Astrocyte (in vitro differentiated cells and primary cell): Measurements from ENCODE around the gene MLH1. TPM values are rescaled to one million over a fixed set of nuclear protein-coding genes. Genes with fewer than 3 reads are reported as not detected.
"Not testable (repeated sequence)": the region's sequence is repeated elsewhere in the genome, so short reads cannot be mapped to it uniquely, and the experiment has no call there.

Source experiments
- DNase-seq: peaks from one replicate; pipeline ENCODE4 v3.0.0-alpha.2; 2010; ENCODE audit warnings: low read depth
- FAIRE-seq: peaks from 2 replicates; lab custom pipeline; 2011; peaks lifted over from hg19 to GRCh38; lab: Jason Lieb, UNC
- H2AFZ ChIP-seq: 2 replicates; pipeline ENCODE4 v1.6.0; 2012; ENCODE audit warnings: low read depth, low read length, inconsistent platforms
- H3K27ac ChIP-seq: 2 replicates; pipeline ENCODE4 v1.5.1; 2011; ENCODE audit warnings: low read depth, low read length, inconsistent platforms
- H3K27me3 ChIP-seq: 2 replicates; pipeline ENCODE4 v1.6.0; 2011; ENCODE audit warnings: low read length, inconsistent platforms; ENCODE audit not compliant: insufficient read depth
- H3K36me3 ChIP-seq: 2 replicates; pipeline ENCODE4 v1.5.1; 2011; ENCODE audit warnings: low read length, inconsistent platforms; ENCODE audit not compliant: insufficient read depth
- H3K4me1 ChIP-seq: 2 replicates; pipeline ENCODE4 v1.5.1; 2011; ENCODE audit warnings: low read length, inconsistent platforms; ENCODE audit not compliant: insufficient read depth
- H3K4me2 ChIP-seq: 2 replicates; pipeline ENCODE4 v1.6.0; 2012; ENCODE audit warnings: low read length, inconsistent platforms
- H3K4me3 ChIP-seq: 2 replicates; pipeline ENCODE4 v1.5.1; 2011; ENCODE audit warnings: low read depth, mild to moderate bottlenecking, low read length, inconsistent platforms; ENCODE audit not compliant: insufficient read depth
- H3K79me2 ChIP-seq: 2 replicates; pipeline ENCODE4 v1.6.0; 2012; ENCODE audit warnings: mild to moderate bottlenecking, low read length, inconsistent platforms; ENCODE audit not compliant: insufficient read depth
- H3K9ac ChIP-seq: 2 replicates; pipeline ENCODE4 v1.6.0; 2012; ENCODE audit warnings: mild to moderate bottlenecking, low read length, inconsistent platforms
- H3K9me3 ChIP-seq: 2 replicates; pipeline ENCODE4 v1.5.1; 2012; ENCODE audit warnings: low read depth, mild to moderate bottlenecking, low read length, inconsistent platforms; ENCODE audit not compliant: insufficient read depth
- H4K20me1 ChIP-seq: 2 replicates; pipeline ENCODE4 v1.6.0; 2012; ENCODE audit warnings: low read length, inconsistent platforms; ENCODE audit not compliant: insufficient read depth
- H3K27ac Mint-ChIP-seq: one replicate; pipeline ENCODE4 v1.8.0; 2021; ENCODE audit warnings: mild to moderate bottlenecking, mixed read lengths; ENCODE audit not compliant: unreplicated experiment
- H3K27me3 Mint-ChIP-seq: one replicate; pipeline ENCODE4 v1.8.0; 2021; ENCODE audit warnings: low read depth, mixed read lengths; ENCODE audit not compliant: unreplicated experiment
- H3K36me3 Mint-ChIP-seq: one replicate; pipeline ENCODE4 v1.8.0; 2021; ENCODE audit warnings: low read depth, mixed read lengths; ENCODE audit not compliant: unreplicated experiment
- H3K4me1 Mint-ChIP-seq: one replicate; pipeline ENCODE4 v1.8.0; 2021; ENCODE audit warnings: low read depth, mixed read lengths; ENCODE audit not compliant: unreplicated experiment
- H3K4me3 Mint-ChIP-seq: one replicate; pipeline ENCODE4 v1.8.0; 2021; ENCODE audit warnings: mild to moderate bottlenecking, moderate library complexity, mixed read lengths; ENCODE audit not compliant: unreplicated experiment
- H3K9me3 Mint-ChIP-seq: one replicate; pipeline ENCODE4 v1.8.0; 2021; ENCODE audit warnings: mild to moderate bottlenecking, mixed read lengths; ENCODE audit not compliant: unreplicated experiment
- EZH2 ChIP-seq: IDR thresholded peaks from 2 replicates; pipeline ENCODE4 v1.6.1; 2012; ENCODE audit warnings: mild to moderate bottlenecking, low read length, inconsistent platforms; ENCODE audit not compliant: insufficient read depth
- total RNA-seq: library from RNA; stranded (reverse); gene quantifications from 2 replicates; pipeline ENCODE4 v1.2.1, GENCODE V29; 2021
- TF ChIP-seq, protein P1 (sequence below): IDR thresholded peaks from 2 replicates; pipeline ENCODE4 v1.5.1; 2011; ENCODE audit warnings: low read depth, mild to moderate bottlenecking, inconsistent platforms, low read length, moderate library complexity; ENCODE audit not compliant: insufficient read depth

MLH1 gene
- total RNA-seq, 1 donor from 2014 or later = 32.0 TPM

DNA sequence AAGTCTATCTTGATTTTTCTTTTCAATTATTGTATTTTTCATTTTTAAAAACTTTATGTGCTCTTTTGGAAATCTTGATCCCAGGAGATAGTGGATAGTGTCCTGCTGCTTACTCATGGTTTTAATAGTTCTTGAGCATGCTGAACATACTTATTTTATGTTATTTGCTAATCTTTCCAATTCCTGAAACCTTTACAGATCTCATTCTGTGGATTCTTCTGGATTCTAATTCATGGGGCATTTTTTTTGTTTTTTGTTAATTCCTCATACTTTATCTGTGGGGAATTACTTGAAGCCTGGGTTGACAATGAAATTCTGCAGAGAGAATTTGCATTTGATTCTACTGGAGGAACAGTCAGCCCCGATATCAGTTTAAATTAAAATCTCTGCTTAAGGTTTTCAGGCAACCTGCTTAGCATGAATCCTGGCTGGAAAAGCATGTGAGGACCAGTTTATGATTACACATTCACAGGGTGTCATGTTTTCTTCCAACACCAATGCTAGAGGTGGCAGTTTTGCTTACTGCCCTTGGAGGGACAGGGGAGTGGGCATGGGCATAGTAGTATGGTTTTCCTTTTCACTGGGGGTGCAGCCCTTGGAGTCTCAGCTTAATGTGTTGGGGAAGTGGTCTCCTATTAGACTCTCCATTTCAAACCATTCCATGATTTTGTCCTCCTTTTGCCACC is 46.0 kb downstream of the MLH1 start:
- H3K4me3 ChIP-seq = no peak overlapping the region
- DNase-seq (no peak), FAIRE-seq (no peak)
- TF ChIP-seq EZH2 = no peak
- TF ChIP-seq, protein P1, sequence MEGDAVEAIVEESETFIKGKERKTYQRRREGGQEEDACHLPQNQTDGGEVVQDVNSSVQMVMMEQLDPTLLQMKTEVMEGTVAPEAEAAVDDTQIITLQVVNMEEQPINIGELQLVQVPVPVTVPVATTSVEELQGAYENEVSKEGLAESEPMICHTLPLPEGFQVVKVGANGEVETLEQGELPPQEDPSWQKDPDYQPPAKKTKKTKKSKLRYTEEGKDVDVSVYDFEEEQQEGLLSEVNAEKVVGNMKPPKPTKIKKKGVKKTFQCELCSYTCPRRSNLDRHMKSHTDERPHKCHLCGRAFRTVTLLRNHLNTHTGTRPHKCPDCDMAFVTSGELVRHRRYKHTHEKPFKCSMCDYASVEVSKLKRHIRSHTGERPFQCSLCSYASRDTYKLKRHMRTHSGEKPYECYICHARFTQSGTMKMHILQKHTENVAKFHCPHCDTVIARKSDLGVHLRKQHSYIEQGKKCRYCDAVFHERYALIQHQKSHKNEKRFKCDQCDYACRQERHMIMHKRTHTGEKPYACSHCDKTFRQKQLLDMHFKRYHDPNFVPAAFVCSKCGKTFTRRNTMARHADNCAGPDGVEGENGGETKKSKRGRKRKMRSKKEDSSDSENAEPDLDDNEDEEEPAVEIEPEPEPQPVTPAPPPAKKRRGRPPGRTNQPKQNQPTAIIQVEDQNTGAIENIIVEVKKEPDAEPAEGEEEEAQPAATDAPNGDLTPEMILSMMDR = no peak
- H2AFZ ChIP-seq = no peak overlapping the region
- Mint-ChIP-seq H3K4me1 (peaks cover 3% of the 10 kb centered on the region), H3K36me3 (peaks cover 49% of the 10 kb centered on the region), H3K27me3 (no peaks in the 10 kb centered on the region), H3K4me3 (no peak overlapping the region), H3K9me3 (peaks cover 19% of the 10 kb centered on the region), H3K27ac (no peak overlapping the region)
- H3K9me3 ChIP-seq = peaks cover 6% of the 10 kb centered on the region
- no peak overlapping the region for H3K9ac ChIP-seq
- H4K20me1 ChIP-seq = no peaks in the 10 kb centered on the region
- no peak overlapping the region for H3K4me2 ChIP-seq
- no peaks in the 10 kb centered on the region for H3K27me3 ChIP-seq
- H3K36me3 ChIP-seq = peaks cover 27% of the 10 kb centered on the region
- no peaks in the 10 kb centered on the region for H3K4me1 ChIP-seq
- H3K27ac ChIP-seq = no peak overlapping the region
- no peaks in the 10 kb centered on the region for H3K79me2 ChIP-seq

DNA sequence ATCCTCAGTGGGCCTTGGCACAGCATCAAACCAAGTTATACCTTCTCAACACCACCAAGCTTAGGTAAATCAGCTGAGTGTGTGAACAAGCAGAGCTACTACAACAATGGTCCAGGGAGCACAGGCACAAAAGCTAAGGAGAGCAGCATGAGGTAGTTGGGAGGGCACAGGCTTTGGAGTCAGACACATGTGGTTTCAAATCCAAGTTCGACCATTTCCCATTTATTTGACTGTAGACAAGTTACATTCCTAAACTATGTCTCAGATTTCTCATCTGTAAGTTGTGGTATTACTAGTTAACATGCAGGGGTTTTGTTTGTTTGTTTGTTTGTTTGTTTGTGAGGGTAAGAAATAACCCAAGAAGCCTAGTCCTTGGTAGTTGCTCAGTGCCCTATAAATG is 46.9 kb downstream of the MLH1 start:
- Histone ChIP-seq H3K27me3 (no peaks in the 10 kb centered on the region), H3K4me2 (no peak overlapping the region), H4K20me1 (no peaks in the 10 kb centered on the region), H3K79me2 (no peaks in the 10 kb centered on the region), H2AFZ (no peak overlapping the region), H3K27ac (no peak overlapping the region), H3K9ac (no peak overlapping the region), H3K36me3 (peaks cover 25% of the 10 kb centered on the region), H3K4me3 (no peak overlapping the region), H3K4me1 (no peaks in the 10 kb centered on the region), H3K9me3 (peaks cover 6% of the 10 kb centered on the region)
- peak; percentile 38 for DNase-seq
- no peak overlapping the region for H3K27ac Mint-ChIP-seq
- H3K4me1 Mint-ChIP-seq = peaks cover 3% of the 10 kb centered on the region
- no peaks in the 10 kb centered on the region for H3K27me3 Mint-ChIP-seq
- FAIRE-seq = no peak
- peaks cover 46% of the 10 kb centered on the region for H3K36me3 Mint-ChIP-seq
- no peak overlapping the region for H3K4me3 Mint-ChIP-seq
- TF ChIP-seq, protein P1 = no peak
- TF ChIP-seq EZH2 = no peak
- peaks cover 19% of the 10 kb centered on the region for H3K9me3 Mint-ChIP-seq

DNA sequence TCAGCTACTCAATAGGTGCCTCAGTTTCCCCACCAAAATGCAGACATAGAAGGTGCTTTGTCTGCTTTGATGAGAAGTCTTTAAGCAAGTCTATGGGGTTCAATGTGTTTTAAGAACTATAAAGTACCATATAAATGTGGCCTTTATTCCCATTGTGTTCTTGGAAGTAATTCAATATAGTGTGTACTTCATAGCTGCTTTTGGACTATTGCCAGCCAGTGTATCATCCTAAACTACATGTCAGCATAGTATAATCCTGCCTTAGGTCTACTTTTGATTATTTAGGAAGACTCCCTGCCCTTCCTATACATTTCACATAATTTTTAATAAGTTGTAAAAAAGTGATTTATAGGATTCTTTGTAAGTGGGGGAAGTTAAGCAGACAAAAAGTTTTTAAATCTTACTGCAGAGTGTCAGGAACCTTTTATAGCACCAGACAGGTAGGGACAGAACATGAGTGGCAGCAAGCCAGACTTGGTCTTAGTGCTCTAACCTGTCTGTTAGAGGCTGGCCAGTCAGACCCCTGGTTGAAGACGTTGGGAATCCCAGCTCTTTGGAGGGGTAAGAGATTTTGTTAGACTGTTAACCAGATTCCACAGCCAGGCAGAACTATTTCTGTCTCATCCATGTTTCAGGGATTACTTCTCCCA is 48.4 kb downstream of the MLH1 start:
- Mint-ChIP-seq H3K4me3 (no peak overlapping the region), H3K27me3 (no peaks in the 10 kb centered on the region), H3K36me3 (peaks cover 33% of the 10 kb centered on the region), H3K4me1 (peaks cover 3% of the 10 kb centered on the region), H3K27ac (no peak overlapping the region), H3K9me3 (peaks cover 4% of the 10 kb centered on the region)
- no peak overlapping the region for H3K4me2 ChIP-seq
- H3K9ac ChIP-seq = no peak overlapping the region
- H3K4me3 ChIP-seq = no peak overlapping the region
- H3K4me1 ChIP-seq = no peaks in the 10 kb centered on the region
- H2AFZ ChIP-seq = no peak overlapping the region
- H3K36me3 ChIP-seq = peaks cover 22% of the 10 kb centered on the region
- FAIRE-seq (no peak), DNase-seq (no peak)
- H3K9me3 ChIP-seq = no peaks in the 10 kb centered on the region
- H3K27ac ChIP-seq = no peak overlapping the region
- no peak for TF ChIP-seq EZH2
- TF ChIP-seq, protein P1 = no peak
- no peaks in the 10 kb centered on the region for H4K20me1 ChIP-seq
- H3K79me2 ChIP-seq = no peaks in the 10 kb centered on the region
- no peaks in the 10 kb centered on the region for H3K27me3 ChIP-seq

DNA sequence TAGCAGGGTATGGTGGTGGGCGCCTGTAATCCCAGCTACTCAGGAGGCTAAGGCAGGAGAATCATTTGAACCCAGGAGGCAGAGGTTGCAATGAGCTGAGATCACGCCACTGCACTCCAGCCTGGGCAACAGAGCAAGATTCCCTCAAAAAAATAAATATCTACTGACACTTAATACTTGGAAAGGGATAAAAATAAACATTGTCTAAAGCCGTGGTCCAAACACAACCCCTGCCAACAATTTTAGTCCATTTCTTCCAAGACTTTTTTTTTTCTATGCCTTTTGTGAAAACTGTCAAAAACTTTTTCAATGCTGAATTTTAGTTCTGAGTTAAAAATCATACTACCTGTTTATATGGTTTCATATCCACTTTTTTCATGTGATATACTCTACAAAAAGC is 49.4 kb downstream of the MLH1 start:
- not testable (repeated sequence) for H3K4me2 ChIP-seq, H3K27ac Mint-ChIP-seq, H3K9me3 ChIP-seq, H3K79me2 ChIP-seq, H3K4me3 Mint-ChIP-seq, H3K9me3 Mint-ChIP-seq, DNase-seq, H3K27me3 ChIP-seq, H3K4me1 ChIP-seq, FAIRE-seq, H3K27me3 Mint-ChIP-seq, H4K20me1 ChIP-seq, H3K4me3 ChIP-seq, H3K27ac ChIP-seq, H3K4me1 Mint-ChIP-seq, H2AFZ ChIP-seq, H3K9ac ChIP-seq
- H3K36me3 ChIP-seq = peaks cover 22% of the 10 kb centered on the region
- peaks cover 28% of the 10 kb centered on the region for H3K36me3 Mint-ChIP-seq
